HG03432 (cell line): ENCODE results near the gene CYB5RL.
A peak's percentile ranks its signal among the peaks of the same experiment; 100 is the strongest.
"Not testable (repeated sequence)": the region's sequence is repeated elsewhere in the genome, so short reads cannot be mapped to it uniquely, and the experiment has no call there.

Source experiments
- ATAC-seq: cut with Tn5 transposase; IDR thresholded peaks from one replicate; pipeline ENCODE4 v1.9.1; 2021; ENCODE audit warnings: mild to moderate bottlenecking, moderate library complexity; ENCODE audit not compliant: unreplicated experiment

CYB5RL gene

GRCh38 chr1:54227091-54227602 lies 27.3 kb upstream of the CYB5RL start:
- ATAC-seq = no peak

GRCh38 chr1:54225986-54226559 lies 26.2 kb upstream of the CYB5RL start:
- ATAC-seq = no peak

DNA sequence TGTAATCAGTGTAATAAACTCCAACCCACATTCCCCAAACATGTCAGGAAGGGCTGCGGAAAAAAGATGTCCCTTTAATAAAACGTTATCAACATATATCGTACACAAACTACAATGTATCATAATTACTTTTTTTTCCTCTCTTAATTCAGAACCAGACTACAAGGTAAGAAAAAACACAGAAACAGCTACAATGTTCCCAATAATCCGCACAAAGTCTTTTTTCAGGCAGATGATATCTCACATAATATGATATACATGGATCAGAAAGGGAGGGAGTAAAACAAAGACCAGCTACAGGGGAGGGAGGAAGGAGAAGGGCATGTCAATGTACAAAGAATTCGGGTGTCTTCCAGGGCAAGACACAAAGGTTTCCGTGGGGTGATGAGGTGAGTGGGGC lies 25.5 kb upstream of the CYB5RL start:
- ATAC-seq = no peak

DNA sequence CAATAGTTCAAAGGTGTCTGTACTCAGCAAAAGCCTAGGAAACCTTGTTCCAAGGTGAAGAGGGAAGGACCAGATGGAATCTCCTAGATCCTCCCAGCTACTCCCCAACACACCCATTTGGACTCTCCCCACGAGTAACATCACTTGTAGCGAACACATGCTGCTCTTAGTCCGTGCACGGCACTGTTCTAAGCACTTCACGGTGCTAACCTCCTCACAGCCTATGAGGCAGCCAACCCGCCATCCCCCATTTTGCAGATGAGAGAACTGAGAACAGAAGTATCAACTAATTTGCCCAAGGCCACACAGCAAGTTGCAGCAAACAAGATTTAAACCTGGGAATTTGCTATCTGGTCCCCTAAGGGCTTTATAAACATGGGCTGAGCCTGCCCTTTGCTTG lies 24.4 kb upstream of the CYB5RL start:
- no peak for ATAC-seq

DNA sequence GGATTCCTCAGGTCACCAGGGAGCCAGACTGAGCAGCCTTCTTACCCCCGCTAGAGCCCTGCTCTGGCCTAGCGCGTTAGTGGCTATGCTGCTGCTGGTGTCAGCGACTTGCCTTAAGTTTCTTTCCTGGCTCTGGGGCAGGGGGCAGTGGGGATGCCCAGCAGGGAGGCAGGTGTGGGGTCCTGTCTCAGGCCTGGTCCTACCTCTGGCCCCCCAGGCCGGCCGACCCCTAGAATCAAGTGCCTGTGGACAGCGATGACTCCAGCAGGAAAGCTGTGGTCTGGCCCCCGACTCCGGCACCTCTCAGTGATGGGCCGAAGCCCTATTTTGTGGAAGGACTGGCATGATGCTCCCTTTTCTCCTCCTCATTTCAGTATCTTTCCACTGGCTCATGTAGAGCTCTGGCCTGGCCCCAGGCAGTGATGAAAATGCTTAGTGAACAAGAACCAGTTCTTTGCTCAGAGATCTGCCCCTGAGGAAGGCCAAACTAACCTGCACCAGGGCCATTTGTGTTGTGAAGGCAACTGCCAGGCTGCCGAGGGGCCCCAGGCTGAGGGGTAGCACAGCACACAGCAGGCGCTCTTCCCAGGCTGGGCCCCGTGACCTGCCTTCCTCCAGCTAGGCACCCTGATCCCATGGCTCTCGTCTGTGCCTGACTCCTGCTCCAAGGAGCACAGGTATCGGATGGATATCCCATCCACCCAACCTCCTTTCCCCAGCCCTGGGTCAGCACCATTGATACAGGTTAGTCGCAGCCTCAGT lies 23.8 kb upstream of the CYB5RL start:
- ATAC-seq = no peak

- ATAC-seq = no peak
Measured at GRCh38 chr1:54222711-54223110, 22.9 kb upstream of the CYB5RL start.

DNA sequence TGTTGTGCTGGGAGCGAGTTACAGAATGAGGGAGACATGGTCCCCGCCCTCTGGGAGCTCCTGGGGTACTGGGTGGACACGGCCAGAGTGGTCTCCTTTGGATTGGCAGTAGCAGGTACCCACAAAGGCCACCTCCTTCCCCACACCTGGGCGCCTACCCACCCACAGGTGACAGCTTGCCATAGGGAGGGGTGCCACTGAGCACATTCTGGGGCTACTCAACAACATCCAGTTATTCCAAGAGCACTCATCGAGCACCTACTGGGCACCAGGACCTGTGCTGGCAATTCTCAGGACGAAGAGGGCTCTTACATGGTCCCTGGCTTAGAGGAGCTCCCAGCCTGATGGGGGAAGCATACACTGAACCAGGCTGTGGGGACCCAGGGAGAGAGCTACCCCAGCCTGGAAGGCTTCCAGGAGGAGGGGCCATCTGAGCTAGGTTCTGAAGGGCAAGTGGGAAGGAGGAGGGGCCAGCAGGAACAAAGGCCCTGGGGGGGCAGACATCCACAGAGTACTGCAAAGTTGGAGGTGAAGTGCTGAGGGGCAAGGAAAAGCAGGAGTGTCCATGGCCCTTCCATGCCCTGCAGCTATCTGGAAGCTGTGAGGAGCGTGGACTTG lies 22.1 kb upstream of the CYB5RL start:
- ATAC-seq = no peak

- ATAC-seq = no peak
Measured at GRCh38 chr1:54221113-54221834, 21.4 kb upstream of the CYB5RL start.

DNA sequence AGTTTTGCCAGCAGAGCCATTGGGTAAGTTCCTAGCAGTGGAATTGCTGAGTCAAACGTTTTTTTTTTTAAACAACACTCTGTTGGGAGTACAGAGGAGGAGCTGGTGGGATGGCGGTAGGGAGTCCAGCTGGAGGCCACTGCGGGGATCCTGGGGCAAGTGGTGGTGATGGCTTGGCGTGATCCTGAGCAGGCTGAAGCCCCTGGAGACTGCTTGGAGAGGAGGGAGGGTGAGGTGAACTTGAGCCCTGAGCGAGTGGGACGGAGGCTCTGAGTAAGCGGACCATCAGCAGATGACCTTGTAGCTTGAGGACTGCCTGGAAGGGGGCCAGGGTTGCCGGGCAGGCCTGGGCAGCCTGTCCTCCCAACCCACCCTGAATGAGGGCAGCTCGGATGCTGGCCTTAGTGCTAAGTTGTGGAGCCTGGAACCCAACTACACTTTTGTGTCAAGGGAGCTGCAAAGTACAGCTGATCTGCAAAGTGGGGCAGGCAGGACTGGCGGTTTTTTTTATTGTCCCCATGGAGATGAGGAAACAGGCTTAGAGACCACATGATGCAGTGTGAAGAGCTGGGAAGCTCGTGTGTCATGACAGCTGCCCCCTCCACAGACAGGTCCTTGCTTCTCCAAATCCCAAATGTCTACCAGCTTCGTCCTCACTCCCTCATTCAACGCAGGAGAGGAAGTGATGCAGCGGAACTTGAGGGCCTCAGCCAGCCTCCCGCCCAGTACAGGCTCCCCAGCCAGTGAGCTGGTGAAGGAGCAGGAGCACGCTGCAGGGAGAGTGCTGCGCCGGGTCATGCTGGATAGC lies 20.4 kb upstream of the CYB5RL start:
- no peak for ATAC-seq

- ATAC-seq = no peak
Measured at GRCh38 chr1:54219688-54220003, 19.8 kb upstream of the CYB5RL start.

- ATAC-seq = no peak
Measured at GRCh38 chr1:54218883-54219687, 19.3 kb upstream of the CYB5RL start.

DNA sequence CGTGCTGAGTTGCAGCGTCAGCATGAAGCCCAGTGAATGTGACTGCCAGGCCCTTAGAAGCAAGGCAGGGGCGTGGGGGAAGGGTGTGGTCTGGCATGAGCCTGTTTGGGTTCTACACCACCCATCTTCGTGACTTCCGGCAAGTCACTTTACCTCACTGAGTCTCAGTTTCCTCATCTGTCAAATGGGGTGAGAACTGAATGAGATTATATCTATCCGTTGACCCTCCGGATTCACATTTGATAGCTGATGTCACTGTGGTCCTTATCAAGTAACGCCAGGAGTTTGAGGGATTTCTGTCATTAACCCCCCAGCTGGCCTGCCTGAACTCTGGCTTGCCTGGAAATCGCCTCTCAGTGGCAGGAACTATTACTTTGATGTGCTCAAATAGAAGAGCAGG lies 15.7 kb upstream of the CYB5RL start:
- no peak for ATAC-seq

DNA sequence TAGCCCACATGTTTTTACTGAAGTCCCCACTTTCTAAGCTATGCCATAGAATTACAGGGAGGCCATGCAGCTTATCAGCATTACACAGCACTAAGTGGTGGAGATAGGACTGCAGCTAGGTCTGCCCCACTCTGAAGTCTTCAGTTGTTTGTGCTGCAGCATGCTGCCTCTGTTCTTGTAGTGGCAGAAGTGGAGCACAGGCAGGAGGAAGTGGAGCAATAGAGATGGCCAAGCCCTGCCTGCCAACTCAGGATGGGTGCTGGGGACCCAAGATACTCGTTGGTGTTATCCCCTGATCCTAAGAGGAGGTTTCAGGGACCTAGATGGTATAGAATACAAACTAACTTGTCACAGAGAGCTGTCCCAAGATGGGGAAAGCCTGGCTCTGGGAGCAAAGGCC lies 13.0 kb upstream of the CYB5RL start:
- ATAC-seq = no peak

DNA sequence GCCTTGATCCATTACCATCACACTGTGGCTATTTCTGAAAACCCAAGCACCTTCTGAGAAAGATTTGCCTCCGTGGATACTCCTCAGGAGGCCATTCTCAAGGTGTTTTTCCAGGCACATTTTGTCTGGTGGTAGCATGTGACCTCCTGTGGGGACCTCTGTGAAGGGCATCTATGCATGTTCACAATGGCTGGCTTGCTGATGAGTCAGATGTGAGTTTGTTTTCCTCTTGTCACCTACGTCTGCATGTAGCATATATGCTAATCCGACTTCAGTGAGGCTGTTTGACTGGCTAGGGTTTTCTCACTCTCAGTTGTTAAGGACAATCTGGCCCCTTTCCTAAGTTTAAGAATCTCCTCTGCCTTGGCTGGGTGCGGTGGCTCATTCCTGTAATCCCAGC lies 8.1 kb upstream of the CYB5RL start:
- not testable (repeated sequence) for ATAC-seq

- no peak for ATAC-seq
Measured at GRCh38 chr1:54207287-54207686, 7.5 kb upstream of the CYB5RL start.

DNA sequence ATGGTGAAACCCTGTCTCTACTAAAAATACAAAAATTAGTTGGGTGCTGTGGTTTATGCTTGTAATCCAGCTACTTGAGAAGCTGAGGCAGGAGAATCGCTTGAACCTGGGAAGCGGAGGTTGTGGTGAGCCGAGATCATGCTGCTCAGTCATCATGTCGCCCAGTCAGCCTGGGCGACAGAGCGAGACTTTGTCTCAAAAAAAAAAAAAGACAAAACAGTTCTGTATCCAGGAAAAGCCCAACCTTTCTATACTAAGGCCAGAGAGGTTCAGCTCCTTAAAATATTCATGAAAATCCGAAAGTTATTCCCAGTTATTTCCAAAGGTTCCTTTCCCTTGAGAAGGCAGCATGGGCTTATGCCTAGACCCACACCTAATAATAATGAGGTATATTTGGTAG lies 4.4 kb upstream of the CYB5RL start:
- ATAC-seq = no peak

- peak; percentile 19 for ATAC-seq
Measured at GRCh38 chr1:54200519-54200997, 728 bp upstream of the CYB5RL start.

DNA sequence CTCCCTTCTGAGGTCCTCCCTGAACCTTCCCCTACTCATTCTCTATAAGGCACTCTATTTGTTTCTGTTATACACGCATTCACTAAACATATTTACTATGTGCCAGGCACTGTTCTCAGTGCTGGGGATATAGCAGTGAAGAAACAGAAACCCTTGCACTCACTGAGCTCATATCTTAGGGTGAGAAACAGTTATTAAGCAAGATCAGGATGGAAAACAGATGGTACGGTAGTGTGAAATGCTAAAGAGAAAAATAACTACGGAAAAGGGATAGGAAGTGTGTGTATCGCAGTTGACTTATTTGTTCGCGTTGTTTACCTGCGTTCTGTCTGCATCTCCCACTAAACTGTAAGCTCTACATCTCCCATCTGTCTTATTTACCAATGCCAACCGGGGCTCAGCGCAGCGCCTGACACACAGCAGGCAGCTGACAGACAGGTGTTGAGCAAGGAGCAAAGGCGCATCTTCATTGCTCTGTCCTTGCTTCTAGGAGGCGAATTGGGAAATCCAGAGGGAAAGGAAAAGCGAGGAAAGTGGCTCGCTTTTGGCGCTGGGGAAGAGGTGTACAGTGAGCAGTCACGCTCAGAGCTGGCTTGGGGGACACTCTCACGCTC lies 572 bp downstream of the CYB5RL start:
- no peak for ATAC-seq

DNA sequence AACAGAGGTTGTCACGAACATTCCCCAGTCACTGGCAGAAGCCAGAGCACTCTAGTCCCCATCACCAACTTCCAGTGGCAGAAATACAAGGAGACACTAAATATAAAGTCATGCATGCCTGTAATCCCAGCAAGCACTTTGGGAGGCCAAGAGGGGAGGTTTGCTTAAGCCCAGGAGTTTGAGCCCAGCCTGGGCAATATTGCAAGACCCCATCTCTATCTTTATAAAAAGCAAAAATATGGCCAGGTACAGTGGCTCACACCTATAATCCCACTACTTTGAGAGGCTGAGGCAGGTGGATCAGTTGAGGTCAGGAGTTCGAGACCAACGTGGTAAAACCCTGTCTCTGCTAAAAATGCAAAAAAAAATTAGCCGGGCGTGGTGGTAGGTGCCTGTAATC lies 6.4 kb downstream of the CYB5RL start:
- no peak for ATAC-seq
